Stimulated activated CD8-positive, alpha-beta memory T cell treated with anti-CD3 and anti-CD28 coated beads, Interleukin-12 subunit alpha, Interleukin-12 subunit beta, amount 100 ng/mL, for 4 hours (primary cell): ENCODE measurements around the gene CEND1.

Experiments
- DNase-seq: peaks from one replicate; pipeline ENCODE4 v3.0.0-alpha.2; 2020; ENCODE audit warnings: low read depth

Gene CEND1

DNA sequence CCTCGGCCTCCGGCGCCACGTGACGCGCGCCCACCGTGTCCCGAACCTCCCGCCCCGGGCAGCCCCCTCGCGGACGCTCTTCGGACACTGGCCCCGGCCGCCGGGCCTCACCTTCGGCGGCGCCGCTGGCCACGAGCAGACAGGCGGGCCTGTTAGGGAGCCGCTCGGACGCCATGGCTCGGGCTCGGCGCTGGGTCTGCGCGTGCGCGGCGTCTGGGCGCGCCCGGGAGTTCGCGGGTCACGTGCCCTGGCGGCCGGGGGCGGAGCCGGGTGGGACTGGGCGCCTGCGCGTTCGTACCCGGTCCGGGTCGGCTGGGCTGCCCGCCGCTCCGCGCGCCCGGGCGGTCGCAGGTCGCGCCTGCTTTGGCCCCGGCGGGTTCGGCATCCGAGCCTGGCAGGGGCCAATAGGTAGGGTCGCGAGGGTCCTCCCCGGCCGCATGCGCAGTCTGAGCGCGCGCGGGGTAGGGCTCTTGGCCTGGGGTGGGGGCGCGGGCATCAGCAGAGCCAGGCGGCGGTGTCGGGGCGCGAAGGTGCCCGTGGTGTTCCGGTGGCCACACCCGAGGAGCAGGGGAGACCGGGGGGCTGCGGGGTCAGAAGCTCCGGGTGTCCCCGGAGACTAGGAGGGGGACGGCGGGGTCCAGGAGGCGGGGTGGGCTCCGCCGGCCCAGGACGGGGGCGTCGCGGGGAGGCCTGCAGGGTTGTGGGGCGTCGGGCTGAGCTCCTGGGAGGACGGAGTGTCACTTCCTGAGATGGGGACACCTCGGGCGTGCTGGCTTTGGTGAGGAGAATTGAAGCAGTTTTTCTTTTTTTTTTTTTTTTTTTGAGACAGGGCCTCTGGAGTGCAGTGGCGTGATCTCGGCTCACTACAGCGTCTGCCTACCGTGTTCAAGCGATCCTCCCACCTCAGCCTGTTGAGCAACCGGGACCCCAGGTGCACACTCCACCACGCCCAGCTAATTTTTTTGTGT is 12.3 kb downstream of the CEND1 start, which contains the start of gene GATD1:
TSS of gene GATD1 (minus strand) at position 200 of the 968 bp plus-strand sequence. CDS start at position 175, 25 bp downstream.
- DNase-seq: peak; percentile 91

DNA sequence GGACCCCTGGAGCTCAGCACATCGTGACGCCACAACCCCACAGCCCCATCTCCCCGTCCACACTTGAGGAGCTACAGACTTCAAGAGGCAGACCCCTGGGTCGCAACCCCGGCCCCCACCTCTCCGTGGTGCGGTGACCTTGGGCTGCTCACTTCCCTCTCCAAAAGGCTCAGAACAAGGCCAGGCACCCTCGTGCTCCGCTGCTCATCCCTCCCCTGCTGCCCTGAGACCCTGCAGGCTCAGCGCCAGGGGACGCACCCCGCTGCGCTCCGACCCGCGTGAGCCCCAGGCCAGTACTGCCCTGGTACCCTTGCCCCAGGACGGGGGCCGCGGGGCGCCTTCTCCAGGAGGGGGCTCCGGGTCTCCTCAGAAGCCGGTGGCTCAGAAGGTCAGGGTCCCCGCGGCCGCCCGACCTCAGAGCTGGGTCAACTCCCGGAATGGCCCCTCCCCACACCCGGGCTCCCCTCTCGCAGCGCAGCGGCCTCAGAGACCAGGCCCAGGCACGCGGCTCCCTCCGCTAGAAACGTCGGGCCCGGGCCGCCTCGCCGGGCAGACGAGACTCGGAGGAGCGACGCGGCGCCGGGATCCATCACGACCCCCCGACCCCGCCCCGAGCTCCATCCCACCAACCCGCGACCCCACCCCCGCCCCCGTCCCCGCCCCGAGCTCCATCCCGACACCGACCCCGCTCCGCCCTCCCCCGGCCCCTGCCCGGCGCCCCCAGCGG is 13.2 kb downstream of the CEND1 start:
- peak; percentile 16 for DNase-seq

DNA sequence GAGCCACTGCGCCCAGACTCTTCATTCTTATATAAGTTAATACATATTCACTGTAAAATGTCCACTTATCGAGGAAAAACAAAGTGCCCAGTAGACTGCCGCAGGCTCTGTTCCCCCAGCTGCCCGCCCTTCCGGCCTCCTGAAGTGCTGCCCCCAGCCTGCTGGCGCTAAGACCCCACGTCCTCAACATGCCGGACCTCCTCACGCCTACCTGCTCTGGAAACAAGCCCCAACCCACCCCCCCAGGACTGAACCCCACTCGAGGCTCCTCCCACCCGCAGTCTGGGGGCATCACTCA is 13.7 kb downstream of the CEND1 start:
- DNase-seq: no peak

DNA sequence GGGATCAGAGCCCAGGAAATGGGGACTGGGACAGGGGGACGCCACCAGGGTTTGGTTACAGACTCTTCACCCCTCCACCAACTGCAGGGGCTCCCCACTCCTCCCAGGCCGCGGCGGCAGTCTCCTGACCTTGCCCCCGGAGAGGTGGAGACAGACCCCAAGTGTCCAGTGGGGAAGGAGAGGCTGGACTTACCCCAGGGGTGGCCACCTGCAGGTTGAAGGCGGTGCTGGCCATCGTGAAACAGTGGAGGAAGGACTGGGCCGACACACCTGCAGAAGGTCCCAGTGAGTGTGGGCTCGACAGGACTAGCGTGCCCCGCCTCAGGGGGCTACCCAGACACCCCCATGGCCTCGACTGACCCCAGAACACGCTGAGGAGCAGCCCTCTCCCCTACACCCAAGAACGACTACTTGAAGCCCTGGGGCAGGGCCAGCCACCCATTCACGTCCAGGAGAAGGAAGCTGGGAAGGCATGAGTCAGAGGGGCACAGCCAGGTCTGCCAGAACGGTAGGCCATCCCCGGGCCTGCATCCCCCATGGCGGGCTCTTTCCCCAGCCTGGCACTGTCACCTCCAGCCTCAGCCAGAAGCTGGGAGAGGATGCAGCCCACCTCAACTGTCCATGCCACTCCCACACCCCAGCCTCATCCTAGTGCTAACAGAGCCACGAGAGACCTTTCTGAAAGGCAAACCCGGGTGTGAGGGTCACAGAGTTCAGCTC is 14.9 kb downstream of the CEND1 start:
- DNase-seq: no peak

DNA sequence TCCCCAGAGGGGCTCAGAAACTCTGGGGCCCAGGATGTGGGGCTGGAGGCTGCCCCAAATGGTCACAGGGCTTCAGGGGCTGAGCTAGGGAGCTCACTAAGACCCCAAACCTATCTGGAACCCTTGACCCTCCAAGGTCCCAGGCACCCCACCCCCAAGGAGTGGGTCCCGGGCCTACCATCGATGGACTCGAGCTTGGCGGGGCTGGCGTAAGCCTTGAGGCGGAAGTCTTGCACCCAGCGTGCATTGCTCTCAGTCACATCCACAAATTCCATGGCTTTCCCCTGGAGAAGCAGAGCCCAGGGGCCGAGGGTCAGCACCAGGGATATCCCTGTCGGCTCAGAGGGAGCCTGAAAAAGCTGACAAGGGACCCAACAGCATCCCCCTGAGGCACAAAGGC is 16.1 kb downstream of the CEND1 start:
- DNase-seq: no peak

DNA sequence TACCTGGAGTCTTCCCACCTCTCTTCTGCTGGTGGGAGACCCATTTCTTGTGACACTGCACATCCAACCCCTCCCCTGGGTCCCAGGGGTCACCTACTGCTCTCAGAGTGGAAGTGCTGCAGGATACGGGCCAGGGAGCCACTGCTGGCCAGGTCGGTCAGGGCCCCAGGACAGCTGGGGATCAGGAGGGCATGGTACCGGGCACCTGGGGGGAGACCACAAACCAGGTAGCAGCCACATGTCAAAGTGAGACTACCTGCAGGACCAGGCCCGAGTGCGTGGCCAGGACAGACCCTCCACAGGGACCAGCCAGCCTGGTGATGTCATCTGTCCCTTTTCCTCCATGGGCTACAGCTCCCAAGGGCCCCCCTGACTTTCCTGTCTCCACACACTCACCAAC is 16.5 kb downstream of the CEND1 start:
- DNase-seq: no peak

DNA sequence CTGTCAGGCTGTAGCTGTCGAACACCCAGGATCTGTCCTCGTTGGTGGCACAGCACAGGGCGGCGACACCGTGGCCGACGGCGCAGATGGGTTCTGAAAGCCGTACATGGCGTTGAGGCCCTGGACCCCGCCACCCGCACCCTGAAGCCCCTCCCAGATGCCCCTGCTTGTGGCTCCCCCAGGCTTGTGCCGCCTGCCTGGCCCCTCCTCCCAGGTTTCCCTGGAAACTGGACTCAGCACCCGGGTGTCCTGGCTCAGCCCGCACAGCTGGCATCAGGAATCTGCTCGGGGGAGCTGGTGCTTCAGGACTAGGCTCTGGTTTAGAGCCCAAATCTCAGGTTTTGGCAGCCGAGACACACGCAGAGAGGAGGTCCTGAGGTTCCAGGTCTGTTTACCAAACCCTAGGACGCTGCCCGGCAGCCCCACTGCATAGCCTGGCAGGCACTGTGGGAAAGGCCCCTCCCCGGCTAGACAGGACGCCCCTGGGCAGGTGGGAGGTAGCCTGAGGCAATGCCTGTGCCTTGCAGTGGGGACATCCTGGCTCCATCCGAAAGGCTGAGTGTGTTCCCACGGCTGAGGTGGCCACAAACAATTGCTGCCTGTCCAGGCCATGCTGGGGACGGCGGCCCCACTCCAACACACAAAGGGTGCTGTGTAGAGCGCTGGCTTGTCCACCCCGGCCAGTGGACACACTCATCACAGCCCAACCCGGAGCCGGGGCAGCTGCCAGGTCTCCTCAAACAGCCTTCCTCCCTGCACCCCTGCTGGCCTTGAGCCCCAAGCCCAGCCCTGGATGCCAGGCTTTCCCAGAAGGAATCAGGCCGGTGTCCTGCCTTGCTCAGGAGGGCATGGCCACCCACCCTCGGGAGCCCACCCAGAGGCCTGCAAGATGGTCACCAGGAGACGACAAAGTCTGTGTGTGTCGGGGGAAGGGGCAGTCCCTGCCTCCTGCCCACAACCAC is 17.2 kb downstream of the CEND1 start:
- DNase-seq: no peak

DNA sequence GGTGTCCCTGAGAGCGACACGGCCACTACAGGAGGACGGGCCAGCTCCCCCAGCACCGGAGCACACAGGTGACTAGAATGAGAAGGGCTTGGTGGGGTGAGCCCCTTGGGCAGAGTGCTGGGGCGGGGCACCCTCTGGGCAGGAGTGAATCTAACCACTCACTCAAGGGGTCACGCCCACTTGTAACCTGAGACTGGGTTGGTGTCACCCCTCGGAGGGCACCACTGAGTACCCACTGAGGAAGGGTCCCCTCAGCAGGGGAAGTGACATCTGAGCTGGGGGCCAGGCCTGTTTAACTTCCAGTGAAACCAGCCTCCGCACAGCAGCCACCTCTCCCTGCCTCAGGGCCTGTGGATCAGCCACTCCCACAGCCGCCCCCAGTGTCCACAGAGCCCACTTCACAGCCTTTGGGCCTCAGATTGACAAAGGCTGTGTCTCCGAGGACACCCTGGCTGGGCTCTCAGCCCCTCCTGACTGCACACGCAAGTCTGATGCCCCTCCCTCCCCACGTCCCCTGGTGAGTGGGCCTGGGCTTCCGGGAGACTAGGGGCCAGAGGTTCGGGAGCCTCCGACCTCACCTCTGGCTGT is 18.2 kb downstream of the CEND1 start:
- DNase-seq: no peak

DNA sequence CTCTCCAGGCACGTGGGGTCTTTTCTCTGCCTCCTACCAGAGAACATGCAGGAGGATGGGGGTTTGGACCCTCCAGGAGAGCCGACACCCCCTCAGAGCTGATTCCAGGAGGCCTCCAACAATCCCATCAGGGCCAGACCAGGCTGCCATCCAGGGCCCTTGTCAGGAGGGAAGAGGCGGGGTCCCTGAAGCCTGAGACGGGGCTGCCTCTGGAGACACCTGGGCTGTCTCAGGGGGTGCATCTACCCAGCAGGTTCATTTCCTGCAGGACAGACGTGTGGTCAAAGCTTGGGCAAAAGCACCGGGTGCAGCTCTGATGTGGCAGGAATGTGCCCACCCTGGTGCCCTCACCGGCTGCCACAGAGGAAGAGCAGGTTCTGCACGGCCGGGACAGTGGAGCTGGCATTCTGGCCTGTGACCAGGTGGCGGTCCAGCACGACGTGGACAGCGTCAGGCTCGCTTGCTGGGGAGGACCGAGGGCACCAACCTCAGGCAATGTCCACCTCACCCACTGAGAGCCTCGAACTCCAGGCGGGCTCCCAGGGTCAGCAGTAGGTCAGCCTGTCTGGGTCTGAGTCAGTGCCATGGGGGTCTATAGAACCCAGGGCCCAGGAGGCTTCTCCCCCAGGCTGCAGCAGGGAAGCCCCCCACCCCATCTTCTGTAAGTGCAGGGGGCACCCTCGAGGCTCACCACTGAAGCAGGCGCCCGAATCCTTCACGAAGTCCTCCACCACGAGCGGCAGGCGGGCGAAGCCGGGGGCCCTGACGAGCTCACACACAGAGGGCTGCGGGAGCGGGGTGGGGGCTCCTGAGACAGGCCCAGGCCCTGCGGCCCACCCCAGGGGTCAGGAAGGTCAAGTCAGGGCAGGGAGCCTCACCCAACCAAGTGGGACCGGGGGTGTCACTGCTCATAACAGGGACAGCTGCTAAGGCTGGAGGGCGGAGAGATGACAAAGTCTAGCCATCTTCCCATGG is 19.0 kb downstream of the CEND1 start:
- DNase-seq: no peak

DNA sequence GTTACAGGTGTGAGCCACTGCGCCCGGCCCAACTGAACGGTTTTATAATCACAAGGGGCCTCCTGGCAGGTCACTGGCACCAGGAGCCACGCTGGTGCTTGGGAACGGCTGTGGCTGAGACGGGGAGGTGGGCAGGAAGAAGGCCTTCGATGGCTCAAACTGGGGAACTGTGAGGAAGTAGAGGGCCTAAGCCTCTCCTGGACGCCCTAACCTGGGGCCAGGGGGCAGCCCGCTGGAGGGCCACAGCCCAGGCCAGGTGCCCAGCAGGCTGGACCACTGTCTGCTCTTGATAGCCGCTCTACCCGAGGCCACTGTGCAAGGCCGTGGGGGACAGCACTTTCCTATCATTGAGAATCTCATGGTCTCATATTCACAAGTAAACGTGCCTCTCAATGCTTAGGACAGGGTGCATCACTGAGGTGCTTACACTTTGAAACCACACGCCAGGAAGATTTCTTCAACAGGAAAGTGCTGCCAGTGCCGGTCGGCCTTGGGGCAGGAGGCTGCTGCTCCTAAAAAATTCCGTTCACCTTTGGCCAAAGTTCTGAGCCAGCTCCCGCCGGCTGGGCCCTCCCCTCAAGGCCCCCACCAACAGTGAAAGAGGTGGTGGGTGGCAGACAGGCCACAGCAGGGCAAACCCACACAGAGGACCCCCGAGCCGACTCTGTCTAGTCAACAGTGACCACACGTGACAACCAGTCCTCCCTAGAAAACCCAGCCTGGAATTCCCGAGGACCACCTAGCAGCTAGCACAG is 19.8 kb downstream of the CEND1 start:
- DNase-seq: no peak

DNA sequence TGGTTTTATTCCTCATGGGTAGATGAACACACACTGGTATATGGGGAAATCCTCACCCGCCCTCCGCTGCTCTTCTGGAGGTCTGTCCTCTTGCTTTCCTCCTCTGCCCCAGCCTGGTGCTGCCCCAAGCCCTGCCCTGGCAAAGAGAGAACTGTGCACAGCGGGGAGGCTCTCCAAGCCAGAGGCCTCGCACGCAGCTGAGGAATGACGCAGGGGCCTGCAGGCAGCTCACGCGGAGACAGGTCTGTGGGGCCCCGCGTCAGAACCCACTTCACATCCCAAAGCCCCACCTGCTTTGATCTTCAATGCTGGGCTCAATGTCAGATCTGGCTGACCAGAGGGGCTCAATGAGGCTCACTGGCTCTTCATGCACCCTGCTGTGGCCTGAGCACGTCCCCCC is 22.7 kb downstream of the CEND1 start:
- no peak for DNase-seq

DNA sequence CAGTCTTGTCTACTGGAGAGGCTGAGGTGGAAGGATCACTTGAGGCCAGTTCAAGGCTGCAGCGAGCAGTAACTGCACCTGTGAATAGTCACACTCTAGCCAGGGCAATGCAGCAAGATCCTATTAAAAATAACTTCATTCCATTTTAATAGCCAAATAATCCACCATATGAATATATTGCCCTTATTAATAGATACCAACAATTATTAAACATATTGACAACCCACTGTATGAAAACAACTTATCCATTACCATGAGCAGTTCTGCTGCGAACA is 23.0 kb downstream of the CEND1 start:
- no peak for DNase-seq

DNA sequence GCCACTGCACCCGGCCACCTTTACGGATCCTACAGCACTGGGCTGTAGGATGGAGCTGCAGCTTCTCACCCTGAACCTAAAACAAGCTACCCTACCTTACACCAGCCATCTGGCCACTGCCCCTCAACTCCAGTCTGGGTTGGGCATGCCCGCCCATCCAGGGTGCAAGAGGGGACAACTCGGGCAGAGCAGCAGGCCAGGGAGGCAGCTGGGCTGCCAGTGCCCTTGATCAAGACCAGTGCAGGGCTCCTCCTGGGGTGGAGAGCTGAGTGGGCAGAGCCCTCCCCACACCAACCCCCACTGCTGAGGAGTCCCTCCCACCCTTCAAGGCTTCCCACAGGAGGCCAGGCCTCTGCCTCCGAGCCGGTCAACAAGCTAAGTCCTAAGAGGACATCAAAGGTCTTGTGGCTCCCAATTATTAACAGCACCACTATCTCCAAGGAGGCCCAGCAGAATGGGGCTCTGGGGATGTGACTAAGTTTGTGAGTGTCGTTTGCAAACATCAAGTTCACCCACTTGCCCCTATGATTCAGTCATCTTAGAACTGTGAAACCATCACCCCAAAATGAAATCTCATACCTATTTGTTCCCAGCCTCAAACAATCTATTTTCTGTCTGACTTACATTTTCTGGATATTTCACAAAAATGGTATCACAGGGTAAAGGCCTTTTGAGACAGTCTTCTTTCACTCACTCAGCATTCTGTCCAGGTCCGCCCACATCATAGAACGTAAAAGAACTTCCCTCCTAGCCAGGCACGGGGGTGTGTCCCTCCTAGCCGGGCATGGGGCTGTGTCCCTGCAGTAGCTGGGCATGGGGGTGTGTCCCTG is 23.6 kb downstream of the CEND1 start:
- DNase-seq: no peak

DNA sequence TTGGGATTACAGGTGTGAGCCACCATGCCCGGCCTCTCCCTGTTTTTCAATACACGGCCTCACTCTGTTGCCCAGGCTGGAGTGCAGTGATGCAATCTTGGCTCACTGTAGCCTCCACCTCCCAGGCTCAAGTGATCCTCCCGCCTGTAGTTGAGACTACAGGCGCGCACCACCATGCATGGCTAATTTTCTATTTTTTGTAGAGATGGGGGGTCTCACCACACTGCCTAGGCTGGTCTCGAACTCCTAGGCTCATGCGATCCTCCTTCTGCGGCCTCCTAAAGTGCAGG is 24.1 kb downstream of the CEND1 start:
- no peak for DNase-seq

DNA sequence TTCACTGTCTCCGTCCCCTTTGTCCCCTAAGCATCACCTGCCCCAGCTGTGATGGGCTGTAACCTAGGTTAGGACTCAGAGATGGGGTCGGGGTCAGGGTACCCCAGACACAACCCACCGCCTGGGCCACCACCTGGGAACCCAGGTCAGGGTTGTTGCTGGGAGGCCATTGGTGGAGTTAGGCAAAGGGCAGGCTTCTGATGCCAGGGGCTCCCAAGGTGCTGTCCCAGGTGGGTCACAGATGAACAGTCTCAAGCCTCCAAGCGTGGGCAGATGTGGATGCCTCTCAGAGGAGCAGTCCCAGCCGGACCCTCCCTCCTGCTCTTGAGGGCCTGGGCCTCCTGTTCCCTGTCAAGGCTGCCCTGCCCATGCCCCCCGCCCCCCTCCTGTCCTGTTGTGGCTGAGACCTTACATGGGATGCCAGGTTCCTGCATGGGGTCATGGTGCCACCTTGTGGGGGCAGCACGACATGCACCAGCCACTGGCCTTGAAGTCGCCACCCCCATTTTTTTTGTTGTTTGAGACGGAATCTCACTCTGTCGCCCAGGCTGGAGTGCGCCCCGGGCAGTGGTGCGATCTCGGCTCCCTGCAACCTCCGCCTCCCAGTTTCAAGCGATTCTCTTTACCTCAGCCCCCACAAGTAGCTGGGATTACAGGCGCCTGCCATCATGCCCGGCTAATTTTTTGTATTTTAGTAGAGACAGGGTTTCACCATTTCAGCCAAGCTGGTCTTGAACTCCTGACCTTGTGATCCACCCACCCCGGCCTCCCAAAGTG is 24.7 kb downstream of the CEND1 start:
- peak; percentile 32 for DNase-seq

DNA sequence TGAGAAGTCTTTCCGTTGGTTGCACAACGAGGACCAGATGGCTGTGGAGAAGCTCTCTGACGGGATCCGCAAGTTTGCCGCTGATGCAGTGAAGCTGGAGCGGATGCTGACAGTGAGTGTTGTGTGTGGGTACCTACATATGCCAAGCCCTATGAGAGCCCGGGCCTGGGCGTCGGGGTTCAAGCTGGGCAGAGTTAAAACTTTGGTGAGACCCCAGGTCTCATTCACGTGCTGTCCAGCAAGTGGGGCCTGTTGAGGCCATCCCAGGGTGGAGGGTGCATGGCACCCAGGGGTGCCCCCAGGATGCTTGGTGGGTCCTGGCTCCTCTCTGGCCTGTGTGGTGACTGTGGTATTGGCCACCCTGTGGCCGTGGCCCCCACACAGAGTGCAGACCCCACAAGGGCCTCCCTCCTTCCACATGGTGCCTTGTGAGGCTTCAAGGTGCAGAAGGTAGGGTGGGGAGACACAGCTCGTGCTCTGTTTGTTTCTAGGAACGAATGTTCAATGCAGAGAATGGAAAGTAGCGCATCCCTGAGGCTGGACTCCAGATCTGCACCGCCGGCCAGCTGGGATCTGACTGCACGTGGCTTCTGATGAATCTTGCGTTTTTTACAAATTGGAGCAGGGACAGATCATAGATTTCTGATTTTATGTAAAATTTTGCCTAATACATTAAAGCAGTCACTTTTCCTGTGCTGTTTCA is 25.4 kb downstream of the CEND1 start:
- no peak for DNase-seq
